ENCODE measurements around the gene ACSM2A. TPM values are rescaled to one million over a fixed set of nuclear protein-coding genes. Genes with fewer than 3 reads are reported as not detected.

ACSM2A gene
- total RNA-seq, 1 experiment from 2014 or later = not detected

GRCh38 chr16:20507280-20507679, 56.0 kb downstream of the ACSM2A start:
- no peak overlapping the region for H4K8ac ChIP-seq (replicated peaks; ENCODE audit: insufficient read length, low read depth, low read length)
- peaks cover 2% of the 10 kb centered on the region; the same call in 1 of the 2 replicates for H3K27me3 Mint-ChIP-seq (ENCODE audit: low read depth)
- H3K23me2 ChIP-seq (ENCODE audit: insufficient read length, low read depth, low read length, poor library complexity, severe bottlenecking) = no peaks in the 10 kb centered on the region
- no peak overlapping the region for H3K4ac ChIP-seq (ENCODE audit: low read depth, low read length)
- no peak overlapping the region for H2AK5ac ChIP-seq (ENCODE audit: insufficient read length, low read length)
- WGBS (ENCODE audit: extremely low coverage, insufficient read length, low lambda C conversion rate) = no CpG with 5 or more reads among the region's 2 CpGs
- no peak overlapping the region for H4K91ac ChIP-seq (ENCODE audit: insufficient read length, low read depth, low read length)
- H4K20me1 ChIP-seq (ENCODE audit: control insufficient read depth, insufficient read depth, insufficient read length) = no peaks in the 10 kb centered on the region
- no peak overlapping the region for H3K27ac Mint-ChIP-seq
- H3K79me1 ChIP-seq (ENCODE audit: insufficient read depth, low read depth, low read length, poor library complexity, severe bottlenecking) = no peaks in the 10 kb centered on the region
- no peak overlapping the region for H2AFZ ChIP-seq (ENCODE audit: low read length)
- H3K56ac ChIP-seq (ENCODE audit: insufficient read length, low read depth, low read length) = no peak overlapping the region
- H2BK12ac ChIP-seq (ENCODE audit: insufficient read length, low read depth, low read length) = no peak overlapping the region
- H3K4me1 Mint-ChIP-seq = no peaks in the 10 kb centered on the region
- peaks cover 69 to 93% of the 10 kb centered on the region in 2 experiments for H3K9me3 Mint-ChIP-seq
- no peak overlapping the region for H3K4me3 Mint-ChIP-seq
- H3K23ac ChIP-seq (ENCODE audit: insufficient read length, low read depth, low read length) = no peak overlapping the region
- DNase-seq = no peak
- no peaks in the 10 kb centered on the region for H3K27me3 ChIP-seq (ENCODE audit: insufficient read depth, low read length)
- H4K5ac ChIP-seq (ENCODE audit: insufficient read length, low read depth, low read length) = no peak overlapping the region
- H3K4me1 ChIP-seq (ENCODE audit: insufficient read depth, low read length) = no peaks in the 10 kb centered on the region
- no peak overlapping the region for H3K18ac ChIP-seq (ENCODE audit: insufficient read length, low read depth, low read length)
- no peak for TF ChIP-seq CTCF (conservative IDR thresholded peaks at IDR 0.05)
- no peaks in the 10 kb centered on the region for H3K79me2 ChIP-seq (ENCODE audit: insufficient read depth, low read length)
- no peak overlapping the region for H2BK120ac ChIP-seq (ENCODE audit: low read depth, low read length, poor library complexity, severe bottlenecking)
- no peak overlapping the region for H3T11ph ChIP-seq (ENCODE audit: low read length)
- H3K4me2 ChIP-seq (ENCODE audit: insufficient read depth, insufficient read length, low read length) = no peak overlapping the region
- no peak overlapping the region for H3K9ac ChIP-seq (ENCODE audit: extremely low read depth, insufficient read length, low read length)
- no peak overlapping the region for H2BK15ac ChIP-seq (ENCODE audit: low read depth, low read length)
- no peak overlapping the region for H3K14ac ChIP-seq (ENCODE audit: insufficient read depth, low read length)
- no peak overlapping the region for H2BK5ac ChIP-seq (ENCODE audit: insufficient read length, low read length)
- no peak overlapping the region for H3K27ac ChIP-seq (ENCODE audit: insufficient read length, low read depth, low read length)
- peaks cover 15% of the 10 kb centered on the region for H3K9me3 ChIP-seq (ENCODE audit: control insufficient read depth, low read depth, low read length)
- no peak overlapping the region for H2BK20ac ChIP-seq (ENCODE audit: low read depth, low read length, poor library complexity, severe bottlenecking)
- peaks cover 5 to 13% (median 5%) of the 10 kb centered on the region in 3 experiments; a peak in 5 of 7 replicates for H3K36me3 Mint-ChIP-seq (ENCODE audit: insufficient read depth in 1 of 3, low read depth in 3 of 3)
